HG02588 (cell line): Measurements from ENCODE around the gene E2F4.

Source experiments
- ATAC-seq: cut with Tn5 transposase; IDR thresholded peaks from one replicate; pipeline ENCODE4 v1.9.1; 2021; ENCODE audit warnings: mild to moderate bottlenecking, moderate library complexity; ENCODE audit not compliant: unreplicated experiment

E2F4 gene

DNA sequence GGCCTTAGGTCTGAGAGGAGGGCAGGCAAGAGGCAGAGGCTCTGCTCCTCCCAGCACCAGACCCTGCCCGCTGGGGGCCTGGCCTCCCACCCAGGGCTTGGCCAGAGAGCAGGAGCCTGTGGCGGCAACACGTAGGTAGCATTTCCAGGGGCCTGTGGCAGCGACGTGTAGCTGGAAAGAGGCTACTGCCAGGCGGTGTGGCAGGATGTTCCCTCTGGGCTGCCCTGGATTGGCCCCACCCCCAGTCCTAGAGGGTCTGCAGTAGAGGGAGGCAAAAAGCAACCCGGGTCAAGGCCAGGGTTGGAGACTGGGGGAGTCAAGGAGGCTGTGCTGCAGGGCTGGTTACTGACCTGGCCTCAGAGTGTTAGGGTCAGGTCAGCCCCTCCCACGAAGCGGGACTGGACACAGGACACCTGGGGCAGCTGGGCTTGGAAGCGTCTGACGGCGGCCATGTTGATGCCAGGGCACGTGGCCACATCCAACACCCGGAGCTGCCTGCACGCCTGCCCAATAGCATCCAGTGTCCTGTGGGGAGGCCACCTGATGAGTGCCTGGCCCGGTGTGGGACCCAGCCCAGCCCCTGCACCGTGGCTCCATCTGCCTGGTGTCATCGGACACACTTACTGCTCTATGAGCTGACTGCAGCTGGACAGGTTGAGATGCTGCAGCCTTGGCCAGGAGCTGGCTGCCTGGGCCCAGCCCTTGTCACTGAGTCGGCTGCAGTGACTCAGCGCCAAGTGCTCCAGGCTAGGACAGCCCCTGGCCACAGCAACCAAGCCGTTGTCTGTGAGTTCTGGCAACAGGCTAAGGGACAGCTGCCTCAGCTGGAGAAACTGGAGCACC lies 15.5 kb downstream of the E2F4 start:
- no peak for ATAC-seq

- ATAC-seq: no peak
Observed at GRCh38 chr16:67208154-67208896, 16.4 kb downstream of the E2F4 start.

DNA sequence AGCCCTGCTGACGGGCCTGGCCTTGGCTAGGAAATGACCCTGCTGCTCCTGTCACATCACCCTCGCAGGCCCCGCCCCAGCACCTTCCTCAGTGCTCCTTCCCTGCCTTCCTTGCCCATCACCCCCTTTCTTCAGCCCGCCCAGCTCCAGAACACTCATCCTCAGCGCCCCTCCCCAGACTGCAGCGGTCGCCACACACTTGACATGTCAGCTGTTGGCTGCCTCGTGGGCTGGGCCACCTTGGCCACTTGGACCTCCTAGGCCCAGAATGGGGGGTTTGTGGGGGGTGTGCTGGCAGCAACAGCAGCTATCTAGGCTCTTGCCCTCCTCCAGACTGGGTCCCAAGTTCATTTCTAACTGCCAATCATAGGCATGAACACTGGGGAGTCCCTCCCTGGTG lies 17.6 kb downstream of the E2F4 start:
- no peak for ATAC-seq

DNA sequence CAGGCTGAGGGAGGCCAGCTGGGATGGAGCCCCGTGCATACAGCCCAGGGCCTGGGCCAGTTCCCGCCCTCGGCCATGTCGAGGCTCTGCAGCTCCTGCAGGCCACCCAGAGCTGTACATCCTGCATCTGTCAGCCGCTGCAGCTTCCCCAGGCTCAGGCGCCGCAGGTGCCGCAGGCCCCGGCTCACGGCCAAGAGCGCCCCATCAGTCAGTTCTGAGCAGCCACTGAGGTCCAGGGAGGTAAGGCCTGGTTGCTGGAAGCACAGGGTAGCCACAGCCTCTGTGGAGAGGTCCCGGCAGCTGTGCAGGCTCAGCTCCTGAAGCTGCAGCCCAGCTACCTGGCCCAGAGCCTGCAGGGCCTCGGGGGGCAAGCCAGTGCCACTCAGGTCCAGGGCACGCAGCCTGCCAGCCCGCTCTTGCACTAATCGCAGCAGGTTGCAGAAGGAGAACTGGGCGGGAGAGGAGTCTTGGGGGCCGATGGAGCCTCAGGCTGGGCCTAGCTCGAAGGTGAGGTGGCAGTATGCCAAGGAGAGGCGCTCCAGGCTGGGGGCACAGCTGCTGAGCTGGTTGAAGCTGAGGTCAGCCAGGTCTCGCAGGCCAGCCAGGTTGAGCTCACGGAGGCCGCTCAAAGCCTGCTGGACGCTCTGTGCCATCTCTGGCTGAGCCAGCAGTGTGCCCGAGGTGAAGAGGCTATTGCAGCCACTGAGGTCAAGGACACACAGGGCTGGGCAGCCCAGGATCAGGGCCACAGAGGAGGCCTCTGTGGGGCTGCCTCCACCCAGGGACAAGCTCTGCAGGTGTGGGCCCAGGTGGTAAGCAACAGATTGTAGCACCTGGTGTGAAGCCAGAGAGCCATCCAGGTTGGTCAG lies 18.3 kb downstream of the E2F4 start:
- ATAC-seq: no peak

- no peak for ATAC-seq
Observed at GRCh38 chr16:67211674-67212073, 19.7 kb downstream of the E2F4 start.

DNA sequence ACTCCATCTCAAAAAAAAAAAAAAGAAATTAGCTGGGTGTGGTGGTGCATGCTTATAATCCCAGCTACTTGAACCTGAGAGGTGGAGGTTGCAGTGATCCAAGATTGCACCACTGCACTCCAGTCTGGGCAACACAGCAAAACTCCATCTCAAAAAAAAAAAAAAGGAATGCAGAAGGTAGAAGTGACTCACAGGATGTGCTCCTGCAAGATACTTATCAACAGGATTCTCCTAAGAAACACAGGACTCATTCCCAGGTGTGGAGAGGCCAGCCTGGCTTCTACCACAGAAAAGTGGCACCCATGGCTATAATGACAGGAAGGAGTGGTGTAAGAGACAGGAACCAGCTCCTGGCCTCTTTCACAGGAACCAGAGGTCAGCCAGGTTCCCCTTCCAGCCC lies 20.8 kb downstream of the E2F4 start:
- ATAC-seq: no peak

GRCh38 chr16:67213197-67214019 lies 21.5 kb downstream of the E2F4 start:
- ATAC-seq: no peak

- ATAC-seq: no peak
Observed at GRCh38 chr16:67215706-67216105, 23.8 kb downstream of the E2F4 start.

- no peak for ATAC-seq
Observed at GRCh38 chr16:67216612-67217490, 24.9 kb downstream of the E2F4 start.

DNA sequence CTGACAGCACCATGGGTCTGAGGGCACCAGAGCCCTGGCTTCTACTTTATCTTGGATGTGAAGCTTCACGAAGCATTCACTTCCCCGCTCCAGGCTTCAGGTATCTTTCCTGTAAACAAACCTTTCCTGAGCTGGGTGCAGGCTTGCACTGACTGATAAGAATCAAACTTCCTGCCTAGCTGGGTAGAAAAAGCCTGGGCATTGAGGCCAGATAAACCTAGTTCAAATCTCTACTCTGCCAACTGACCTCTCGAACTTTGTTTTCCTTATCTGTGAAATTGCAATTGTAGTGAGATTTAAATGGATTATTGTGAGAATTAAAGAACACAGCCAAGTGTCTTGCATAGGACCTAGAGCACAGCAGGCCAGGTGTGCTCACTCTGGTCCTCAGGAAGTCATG lies 32.0 kb downstream of the E2F4 start:
- ATAC-seq: no peak

GRCh38 chr16:67226295-67226803 lies 34.4 kb downstream of the E2F4 start:
- ATAC-seq: no peak

GRCh38 chr16:67226804-67227566 lies 35.0 kb downstream of the E2F4 start, which contains the start of gene TMEM208:
TMEM208 (plus strand) TSS chr16:67227130; CDS start chr16:67227219, 89 bp downstream.
- ATAC-seq: peak; percentile 89

GRCh38 chr16:67227567-67227921 lies 35.6 kb downstream of the E2F4 start:
- ATAC-seq: no peak

DNA sequence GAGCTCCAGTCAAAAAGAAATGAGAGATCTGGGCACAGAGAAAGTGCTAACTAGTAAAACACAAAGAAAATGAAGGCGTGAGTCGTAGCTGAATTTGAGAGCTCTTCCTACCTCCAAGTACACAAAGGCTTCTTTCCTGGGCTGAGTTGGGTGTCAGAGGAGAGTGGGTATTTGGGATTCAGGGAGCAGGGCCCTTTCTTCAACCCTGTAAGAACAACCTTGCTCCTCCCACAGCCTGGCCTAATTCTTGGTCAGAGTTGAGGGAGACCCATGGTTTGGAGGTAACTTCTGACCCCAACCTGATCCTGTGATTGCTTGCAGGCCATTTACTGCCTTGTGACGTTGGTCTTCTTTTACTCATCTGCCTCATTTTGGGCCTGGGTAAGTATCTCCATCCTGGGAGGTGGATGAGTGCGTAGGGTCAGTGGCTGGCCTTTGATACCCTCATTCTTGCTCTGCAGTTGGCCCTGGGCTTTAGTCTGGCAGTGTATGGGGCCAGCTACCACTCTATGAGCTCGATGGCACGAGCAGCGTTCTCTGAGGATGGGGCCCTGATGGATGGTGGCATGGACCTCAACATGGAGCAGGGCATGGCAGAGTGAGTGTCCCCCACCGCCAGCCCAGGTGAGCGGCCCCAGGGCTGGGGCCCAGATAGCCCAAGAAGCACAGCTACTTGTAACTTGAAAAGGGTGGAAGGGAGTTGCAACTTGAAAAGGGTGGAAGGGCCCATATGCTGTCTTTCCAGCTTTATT lies 36.3 kb downstream of the E2F4 start:
- ATAC-seq: no peak

GRCh38 chr16:67228905-67229304 lies 37.0 kb downstream of the E2F4 start:
- ATAC-seq: no peak

GRCh38 chr16:67229906-67230808 lies 38.2 kb downstream of the E2F4 start:
- ATAC-seq: no peak
